ENCODE measurements around the gene ZNF556.

DNA sequence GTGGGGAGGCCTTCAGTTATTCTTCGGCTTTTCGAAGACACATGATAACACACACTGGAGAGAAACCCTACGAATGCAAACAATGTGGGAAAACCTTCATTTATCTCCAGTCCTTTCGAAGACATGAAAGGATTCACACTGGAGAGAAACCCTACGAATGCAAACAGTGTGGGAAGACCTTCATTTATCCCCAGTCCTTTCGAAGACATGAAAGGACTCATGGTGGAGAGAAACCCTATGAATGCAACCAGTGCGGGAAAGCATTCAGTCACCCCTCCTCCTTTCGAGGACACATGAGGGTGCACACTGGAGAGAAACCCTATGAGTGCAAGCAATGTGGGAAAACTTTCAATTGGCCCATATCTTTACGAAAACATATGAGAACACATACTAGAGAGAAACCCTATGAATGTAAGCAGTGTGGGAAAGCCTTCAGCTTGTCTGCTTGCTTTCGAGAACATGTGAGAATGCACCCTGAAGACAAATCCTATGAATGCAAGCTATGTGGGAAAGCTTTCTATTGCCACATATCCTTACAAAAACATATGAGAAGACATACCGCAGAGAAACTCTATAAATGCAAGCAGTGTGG lies 14.0 kb upstream of the ZNF556 start:
- TF ChIP-seq, protein P1, sequence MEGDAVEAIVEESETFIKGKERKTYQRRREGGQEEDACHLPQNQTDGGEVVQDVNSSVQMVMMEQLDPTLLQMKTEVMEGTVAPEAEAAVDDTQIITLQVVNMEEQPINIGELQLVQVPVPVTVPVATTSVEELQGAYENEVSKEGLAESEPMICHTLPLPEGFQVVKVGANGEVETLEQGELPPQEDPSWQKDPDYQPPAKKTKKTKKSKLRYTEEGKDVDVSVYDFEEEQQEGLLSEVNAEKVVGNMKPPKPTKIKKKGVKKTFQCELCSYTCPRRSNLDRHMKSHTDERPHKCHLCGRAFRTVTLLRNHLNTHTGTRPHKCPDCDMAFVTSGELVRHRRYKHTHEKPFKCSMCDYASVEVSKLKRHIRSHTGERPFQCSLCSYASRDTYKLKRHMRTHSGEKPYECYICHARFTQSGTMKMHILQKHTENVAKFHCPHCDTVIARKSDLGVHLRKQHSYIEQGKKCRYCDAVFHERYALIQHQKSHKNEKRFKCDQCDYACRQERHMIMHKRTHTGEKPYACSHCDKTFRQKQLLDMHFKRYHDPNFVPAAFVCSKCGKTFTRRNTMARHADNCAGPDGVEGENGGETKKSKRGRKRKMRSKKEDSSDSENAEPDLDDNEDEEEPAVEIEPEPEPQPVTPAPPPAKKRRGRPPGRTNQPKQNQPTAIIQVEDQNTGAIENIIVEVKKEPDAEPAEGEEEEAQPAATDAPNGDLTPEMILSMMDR (IDR thresholded peaks at IDR 0.05; ENCODE audit: poor library complexity) = no peak
- no peak for TF ChIP-seq EZH2 (IDR thresholded peaks at IDR 0.05; ENCODE audit: borderline replicate concordance)

Data from hepatocyte (in vitro differentiated cells).